WTC11 (cell line): Measurements from ENCODE around the gene RAB1A.

Experiments used
- CTCF ChIP-seq: fragments of 200-600 bp; IDR thresholded peaks from 2 replicates; pipeline ENCODE4 v1.8.0; 2022; ENCODE audit warnings: antibody characterized with exemption
- JUN ChIP-seq: sonication (generic); formaldehyde crosslinking; IDR thresholded peaks from 2 replicates; pipeline ENCODE4 v1.8.0; 2023; ENCODE audit warnings: mild to moderate bottlenecking, missing genetic modification reagents
- TEAD4 ChIP-seq: sonication (generic); formaldehyde crosslinking; IDR thresholded peaks from 2 replicates; pipeline ENCODE4 v1.8.0; 2022; ENCODE audit warnings: mild to moderate bottlenecking, missing genetic modification reagents

- TF ChIP-seq CTCF (no peak), TEAD4 (CRISPR knock-in tag) (no peak), JUN (CRISPR knock-in tag) (no peak)
These were observed 55.9 kb downstream of the RAB1A start for GRCh38 chr2:65073879-65074565.
